Endodermal cell (in vitro differentiated cells): ENCODE measurements around the gene OSER1. TPM values are rescaled to one million over a fixed set of nuclear protein-coding genes. Genes with fewer than 3 reads are reported as not detected.

Source experiments
- DNase-seq: peaks from one replicate; pipeline ENCODE4 v3.0.0-alpha.2; 2017
- H3K27ac ChIP-seq: 2 replicates; pipeline ENCODE4 v1.5.1; 2013; ENCODE audit warnings: mild to moderate bottlenecking, low read depth, low read length, moderate library complexity
- H3K27me3 ChIP-seq: 2 replicates; pipeline ENCODE4 v1.6.1; 2013; ENCODE audit warnings: mild to moderate bottlenecking, low read length, moderate library complexity; ENCODE audit not compliant: insufficient read depth, control insufficient read depth, poor library complexity, severe bottlenecking
- H3K36me3 ChIP-seq: 2 replicates; pipeline ENCODE4 v1.7.0; 2013; ENCODE audit warnings: mild to moderate bottlenecking, low read length, moderate library complexity; ENCODE audit not compliant: control insufficient read depth, insufficient read depth
- H3K4me1 ChIP-seq: one replicate; pipeline ENCODE4 v1.7.0; 2013; ENCODE audit warnings: low read length; ENCODE audit not compliant: control insufficient read depth, insufficient read depth
- H3K4me3 ChIP-seq: 2 replicates; pipeline ENCODE4 v1.5.1; 2013; ENCODE audit warnings: mild to moderate bottlenecking, low read length, moderate library complexity
- H3K9ac ChIP-seq: 2 replicates; pipeline ENCODE4 v1.6.1; 2013; ENCODE audit warnings: mild to moderate bottlenecking, low read length, moderate library complexity; ENCODE audit not compliant: poor library complexity, severe bottlenecking; ENCODE audit errors: extremely low read depth
- H3K9me3 ChIP-seq: 2 replicates; pipeline ENCODE4 v1.6.1; 2013; ENCODE audit warnings: mild to moderate bottlenecking, low read length, moderate library complexity; ENCODE audit not compliant: control insufficient read depth
- H3K27ac Mint-ChIP-seq: 2 replicates; pipeline ENCODE4 v1.8.0; 2020; ENCODE audit warnings: mixed read lengths
- H3K27me3 Mint-ChIP-seq: 2 replicates; pipeline ENCODE4 v1.8.0; 2021; ENCODE audit warnings: mild to moderate bottlenecking, mixed read lengths; ENCODE audit not compliant: insufficient read depth
- H3K36me3 Mint-ChIP-seq: 2 replicates; pipeline ENCODE4 v1.8.0; 2020; ENCODE audit warnings: low read depth, mixed read lengths
- H3K4me1 Mint-ChIP-seq: 2 replicates; pipeline ENCODE4 v1.8.0; 2020; ENCODE audit warnings: mixed read lengths
- H3K4me3 Mint-ChIP-seq: 2 replicates; pipeline ENCODE4 v1.8.0; 2020; ENCODE audit warnings: mild to moderate bottlenecking, moderate library complexity, mixed read lengths
- H3K9me3 Mint-ChIP-seq: 2 replicates; pipeline ENCODE4 v1.8.0; 2020; ENCODE audit warnings: mild to moderate bottlenecking, mixed read lengths
- CTCF ChIP-seq: fragments of 200-600 bp; sonication (generic); conservative IDR thresholded peaks from 2 replicates; pipeline ENCODE4 v1.5.0; 2021; ENCODE audit warnings: antibody characterized with exemption, mild to moderate bottlenecking
- WGBS, 2 experiments: methylation state at CpG; one replicate each; pipeline versions ENCODE4 v1.1.5 to v1.1.7; 2013; ENCODE audit warnings: missing lambda C conversion rate in 2 of 2, mixed read lengths in 1 of 2; ENCODE audit not compliant: insufficient coverage in 1 of 2, insufficient read length in 1 of 2; 5-methylcytosine and 5-hydroxymethylcytosine counted together
- total RNA-seq, 2 donors: library from RNA; stranded (reverse); fragmentation: NEBNext Ultra II Directional in 1 of 2; extraction: Animal tissue kit (Norgen Biotek cat#: 25700) in 1 of 2; gene quantifications; 2 replicates in 1 of 2; 3 replicates in 1 of 2; pipeline ENCODE4 v1.2.1, GENCODE V29; 2021

Gene OSER1
- total RNA-seq, 2 donors from 2014 or later = 34.2 to 38.7 TPM

GRCh38 chr20:44153636-44154043 is 56.9 kb downstream of the OSER1 start:
- no peak for DNase-seq
- Histone ChIP-seq H3K4me1 (no peaks in the 10 kb centered on the region), H3K27ac (no peak overlapping the region), H3K9me3 (no peaks in the 10 kb centered on the region), H3K4me3 (no peak overlapping the region), H3K27me3 (no peaks in the 10 kb centered on the region), H3K36me3 (no peaks in the 10 kb centered on the region), H3K9ac (no peak overlapping the region)
- WGBS, 2 experiments = 77 to 84% methylated on average over 5 to 6 of the region's 6 CpGs
- Mint-ChIP-seq H3K27me3 (no peaks in the 10 kb centered on the region), H3K36me3 (no peaks in the 10 kb centered on the region), H3K4me1 (no peaks in the 10 kb centered on the region), H3K9me3 (no peaks in the 10 kb centered on the region), H3K27ac (no peak overlapping the region), H3K4me3 (no peak overlapping the region)
- no peak for TF ChIP-seq CTCF

GRCh38 chr20:44151621-44152416 is 58.8 kb downstream of the OSER1 start:
- Mint-ChIP-seq H3K27me3 (no peaks in the 10 kb centered on the region), H3K9me3 (no peaks in the 10 kb centered on the region), H3K4me3 (no peak overlapping the region), H3K27ac (no peak overlapping the region), H3K36me3 (no peaks in the 10 kb centered on the region), H3K4me1 (no peaks in the 10 kb centered on the region)
- no peaks in the 10 kb centered on the region for H3K27me3 ChIP-seq
- no peaks in the 10 kb centered on the region for H3K4me1 ChIP-seq
- H3K9me3 ChIP-seq = no peaks in the 10 kb centered on the region
- no peak overlapping the region for H3K27ac ChIP-seq
- H3K36me3 ChIP-seq = no peaks in the 10 kb centered on the region
- TF ChIP-seq CTCF = no peak
- 88 to 90% methylated on average over 9 to 14 of the region's 14 CpGs for WGBS, 2 experiments
- no peak overlapping the region for H3K9ac ChIP-seq
- H3K4me3 ChIP-seq = no peak overlapping the region
- no peak for DNase-seq

- H3K9me3 Mint-ChIP-seq = no peaks in the 10 kb centered on the region
- H3K27ac ChIP-seq = no peak overlapping the region
- 92% methylated on average over 4 of the region's 4 CpGs; no CpG with 5 or more reads in 1 of the 2 experiments for WGBS, 2 experiments
- H3K27me3 Mint-ChIP-seq = no peaks in the 10 kb centered on the region
- no peaks in the 10 kb centered on the region for H3K36me3 ChIP-seq
- no peak for DNase-seq
- no peaks in the 10 kb centered on the region for H3K9me3 ChIP-seq
- peaks cover 9% of the 10 kb centered on the region for H3K4me1 Mint-ChIP-seq
- H3K36me3 Mint-ChIP-seq = no peaks in the 10 kb centered on the region
- no peak for TF ChIP-seq CTCF
- no peaks in the 10 kb centered on the region for H3K4me1 ChIP-seq
- no peak overlapping the region for H3K4me3 ChIP-seq
- no peak overlapping the region for H3K27ac Mint-ChIP-seq
- H3K9ac ChIP-seq = no peak overlapping the region
- H3K27me3 ChIP-seq = no peaks in the 10 kb centered on the region
- H3K4me3 Mint-ChIP-seq = no peak overlapping the region
Measured at GRCh38 chr20:44146272-44146671, 64.3 kb downstream of the OSER1 start.

Other genes with a start within 250 kb of the OSER1 start
- gene JPH2, start 23.6 kb downstream of the OSER1 start, total RNA-seq = 1 to 10 TPM in 1 of 2 donors, under 1 TPM in 1; 0.86 to 1.0 TPM
- 1 to 10 TPM in 1 of 2 donors, not detected in 1; 1.9 TPM for gene GDAP1L1, start 36.5 kb upstream of the OSER1 start, total RNA-seq
- 1 to 10 TPM; 2.4 to 2.9 TPM for gene FITM2, start 100.4 kb upstream of the OSER1 start, total RNA-seq
- not detected for gene R3HDML, start 126.3 kb upstream of the OSER1 start, total RNA-seq
- 10 to 100 TPM; 56.3 to 58.0 TPM for gene HNF4A, start 144.9 kb upstream of the OSER1 start, total RNA-seq